Epithelial cell of proximal tubule (primary cell): Measurements from ENCODE around the gene ACACA. TPM values are rescaled to one million over a fixed set of nuclear protein-coding genes. Genes with fewer than 3 reads are reported as not detected.

Source experiments
- DNase-seq: peaks from one replicate; pipeline ENCODE4 v3.0.0-alpha.2; 2011; ENCODE audit warnings: low read depth
- H3K4me3 ChIP-seq: 2 replicates; pipeline ENCODE4 v1.5.1; 2011; ENCODE audit warnings: low read depth, mild to moderate bottlenecking, low read length
- CTCF ChIP-seq: conservative IDR thresholded peaks from 2 replicates; pipeline ENCODE4 v1.5.1; 2012; ENCODE audit warnings: low read depth, mild to moderate bottlenecking, low read length
- total RNA-seq: library from RNA; depleted of rRNA; stranded (reverse); fragments of >200 nt; gene quantifications from 2 replicates; pipeline ENCODE4 v1.2.3, GENCODE V29; 2015

The ACACA gene
- total RNA-seq, 1 donor from 2014 or later, result 26.4 TPM

- no peak for DNase-seq
- H3K4me3 ChIP-seq, result no peak overlapping the region
- TF ChIP-seq CTCF, result no peak
Observed at GRCh38 chr17:37043201-37043600, 363.4 kb downstream of the ACACA start.

GRCh38 chr17:37041932-37042331, 364.7 kb downstream of the ACACA start:
- TF ChIP-seq CTCF, result no peak
- no peak for DNase-seq
- H3K4me3 ChIP-seq, result no peak overlapping the region

- no peak for TF ChIP-seq CTCF
- DNase-seq, result no peak
- H3K4me3 ChIP-seq, result no peak overlapping the region
Observed at GRCh38 chr17:37039269-37039668, 367.4 kb downstream of the ACACA start.

GRCh38 chr17:37037590-37038155, 369.0 kb downstream of the ACACA start:
- H3K4me3 ChIP-seq, result no peak overlapping the region
- DNase-seq, result no peak
- no peak for TF ChIP-seq CTCF

Other genes with a start within 250 kb of the ACACA start
- gene C17orf78, start 30.9 kb downstream of the ACACA start, total RNA-seq, result not detected in 2 replicates
- gene TADA2A, start 50 bp upstream of the ACACA start, total RNA-seq, result 10.4 and 14.0 TPM in 2 replicates
- 29.2 and 87.7 TPM in 2 replicates for gene DUSP14, start 83.1 kb upstream of the ACACA start, total RNA-seq
- gene SYNRG, start 202.6 kb upstream of the ACACA start, total RNA-seq, result 10.4 and 11.0 TPM in 2 replicates
- 34.5 and 40.2 TPM in 2 replicates for gene DDX52, start 236.6 kb upstream of the ACACA start, total RNA-seq